Omental fat pad (tissue), 4 donors: ENCODE data around the gene IL17RD. TPM values are rescaled to one million over a fixed set of nuclear protein-coding genes. Genes with fewer than 3 reads are reported as not detected.
"Not testable (repeated sequence)": the region's sequence is repeated elsewhere in the genome, so short reads cannot be mapped to it uniquely, and the experiment has no call there.

Source experiments
- ATAC-seq: fragments of 150-250 bp; one replicate; pipeline ENCODE4 v1.9.1; 2016; ENCODE audit warnings: mild to moderate bottlenecking, moderate library complexity; ENCODE audit not compliant: low FRiP score
- DNase-seq: peaks from one replicate; pipeline ENCODE4 v3.0.0-alpha.2; 2019; ENCODE audit warnings: low spot score
- total RNA-seq, 4 donors: library from RNA; depleted of rRNA; stranded (reverse); fragments of >200 nt; gene quantifications; one replicate each; pipeline ENCODE4 v1.1.0, GENCODE V29; 2016
- TF ChIP-seq, protein P1 (sequence below), 3 donors: fragments of 450-650 bp; IDR thresholded peaks; one replicate each; pipeline ENCODE4 v1.5.1; 2016 to 2017; ENCODE audit warnings: antibody characterized with exemption in 3 of 3, mild to moderate bottlenecking in 3 of 3, moderate library complexity in 2 of 3

IL17RD gene
- total RNA-seq, 4 donors from 2014 or later: 4.9 to 13.2 (median 6.6) TPM

DNA sequence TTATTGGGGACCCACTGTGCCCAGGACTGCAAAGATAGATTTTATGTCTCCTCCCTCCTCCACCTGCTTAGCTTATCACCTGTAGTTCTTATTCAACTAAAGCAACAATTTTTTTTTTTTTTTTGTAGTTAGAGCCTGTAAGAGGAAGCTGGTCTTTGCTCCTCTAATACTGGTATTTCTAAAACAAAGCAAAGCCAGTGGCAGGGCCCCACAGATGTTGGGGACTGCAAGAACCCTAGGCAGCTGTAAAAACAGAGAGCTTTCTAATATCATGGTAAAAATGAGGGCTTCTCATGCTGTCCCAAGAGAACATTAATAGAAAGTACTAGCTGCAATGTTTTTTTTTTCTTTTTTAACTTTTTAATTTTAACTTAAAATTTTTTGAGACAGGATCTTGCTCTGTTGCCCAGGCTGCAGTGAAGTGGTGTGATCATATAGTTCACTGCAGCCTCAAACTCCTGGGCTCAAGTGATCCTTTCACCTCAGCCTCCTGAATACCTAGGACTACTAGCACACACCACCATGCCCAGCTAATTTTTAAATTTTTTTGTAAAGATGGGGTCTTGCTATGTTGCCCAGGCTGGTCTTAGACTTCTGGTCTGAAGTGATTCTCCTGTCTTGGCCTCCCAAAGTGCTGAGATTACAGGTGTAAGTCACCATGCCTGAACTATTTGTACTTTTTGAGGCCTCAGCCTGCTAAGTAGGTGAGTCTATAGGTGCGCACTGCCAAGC, 77.6 kb downstream of the IL17RD start:
- no peak for ATAC-seq
- no peak for DNase-seq
- TF ChIP-seq, protein P1, sequence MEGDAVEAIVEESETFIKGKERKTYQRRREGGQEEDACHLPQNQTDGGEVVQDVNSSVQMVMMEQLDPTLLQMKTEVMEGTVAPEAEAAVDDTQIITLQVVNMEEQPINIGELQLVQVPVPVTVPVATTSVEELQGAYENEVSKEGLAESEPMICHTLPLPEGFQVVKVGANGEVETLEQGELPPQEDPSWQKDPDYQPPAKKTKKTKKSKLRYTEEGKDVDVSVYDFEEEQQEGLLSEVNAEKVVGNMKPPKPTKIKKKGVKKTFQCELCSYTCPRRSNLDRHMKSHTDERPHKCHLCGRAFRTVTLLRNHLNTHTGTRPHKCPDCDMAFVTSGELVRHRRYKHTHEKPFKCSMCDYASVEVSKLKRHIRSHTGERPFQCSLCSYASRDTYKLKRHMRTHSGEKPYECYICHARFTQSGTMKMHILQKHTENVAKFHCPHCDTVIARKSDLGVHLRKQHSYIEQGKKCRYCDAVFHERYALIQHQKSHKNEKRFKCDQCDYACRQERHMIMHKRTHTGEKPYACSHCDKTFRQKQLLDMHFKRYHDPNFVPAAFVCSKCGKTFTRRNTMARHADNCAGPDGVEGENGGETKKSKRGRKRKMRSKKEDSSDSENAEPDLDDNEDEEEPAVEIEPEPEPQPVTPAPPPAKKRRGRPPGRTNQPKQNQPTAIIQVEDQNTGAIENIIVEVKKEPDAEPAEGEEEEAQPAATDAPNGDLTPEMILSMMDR (IDR thresholded peaks at IDR 0.05): no peak

DNA sequence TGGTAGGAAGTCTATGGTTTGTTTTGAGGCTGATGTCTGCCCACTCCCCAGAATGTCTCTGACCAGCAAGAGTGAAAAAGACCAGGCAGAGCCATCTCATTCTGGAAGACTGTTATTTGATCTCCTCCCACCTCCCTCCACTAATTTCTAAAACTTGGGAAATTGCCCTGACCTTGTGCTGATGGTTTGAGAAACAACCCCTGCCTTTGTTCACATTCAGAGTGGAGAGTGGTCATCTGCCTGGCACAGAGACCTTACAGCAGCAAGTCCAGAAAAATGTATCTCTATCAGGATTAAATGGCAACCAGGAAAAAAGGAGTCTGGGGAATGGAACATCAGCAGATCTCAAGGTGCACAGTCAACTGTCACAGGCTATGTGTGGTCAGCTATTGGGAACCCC, 79.0 kb downstream of the IL17RD start:
- no peak for ATAC-seq
- DNase-seq: no peak
- TF ChIP-seq, protein P1 (IDR thresholded peaks at IDR 0.05): no peak

DNA sequence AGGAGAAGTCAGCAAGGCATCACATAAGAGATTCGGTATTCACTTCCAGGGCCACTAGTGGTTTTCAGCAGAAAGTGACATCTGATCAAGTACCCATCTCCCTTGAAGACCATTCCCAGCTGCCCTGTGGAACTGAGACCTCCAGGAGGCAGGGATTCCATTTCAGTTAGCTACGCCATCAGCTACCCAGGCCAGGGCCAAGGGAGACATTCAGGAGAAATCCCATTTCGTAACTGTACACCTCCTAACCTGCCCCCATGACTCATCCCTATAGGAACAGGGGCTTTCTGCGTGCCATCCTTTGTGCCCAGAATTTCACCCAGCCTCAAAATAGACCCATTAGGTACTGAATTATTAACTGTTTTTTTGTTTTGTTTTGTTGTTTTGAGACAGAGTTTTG, 79.9 kb downstream of the IL17RD start:
- ATAC-seq: no peak
- DNase-seq: no peak
- TF ChIP-seq, protein P1 (IDR thresholded peaks at IDR 0.05): no peak

DNA sequence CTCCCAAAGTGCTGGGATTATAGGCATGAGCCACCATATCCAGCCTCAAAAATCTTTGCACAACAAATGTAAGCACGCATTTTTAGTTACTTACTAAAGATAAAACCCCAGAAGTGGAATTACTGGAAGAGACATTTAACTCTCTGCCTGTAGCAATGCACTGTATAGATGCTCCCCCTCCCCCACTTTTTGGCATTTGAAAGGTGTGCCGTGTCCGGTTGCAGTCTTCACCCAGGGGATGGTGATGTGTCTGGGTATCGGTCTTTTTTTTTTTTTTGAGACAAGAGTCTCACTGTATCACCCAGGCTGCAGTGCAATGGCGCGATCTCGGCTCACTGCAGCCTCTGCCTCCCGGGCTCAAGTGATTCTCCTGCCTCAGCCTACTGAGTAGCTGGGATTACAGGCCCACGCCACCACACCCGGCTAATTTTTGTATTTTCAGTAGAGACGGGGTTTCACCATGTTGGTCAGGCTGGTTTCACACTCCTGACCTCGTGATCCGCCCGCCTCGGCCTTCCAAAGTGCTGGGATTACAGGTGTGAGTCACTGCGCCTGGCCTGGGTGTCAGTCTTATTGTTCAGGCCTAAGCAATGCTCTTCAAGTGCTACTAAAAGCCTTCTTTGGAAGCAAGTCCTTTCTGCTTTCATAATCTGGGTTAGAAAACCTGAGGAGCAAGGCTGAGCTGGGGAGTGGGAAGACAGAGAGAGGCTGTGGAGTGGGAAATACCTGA, 81.7 kb downstream of the IL17RD start:
- not testable (repeated sequence) for DNase-seq, ATAC-seq

DNA sequence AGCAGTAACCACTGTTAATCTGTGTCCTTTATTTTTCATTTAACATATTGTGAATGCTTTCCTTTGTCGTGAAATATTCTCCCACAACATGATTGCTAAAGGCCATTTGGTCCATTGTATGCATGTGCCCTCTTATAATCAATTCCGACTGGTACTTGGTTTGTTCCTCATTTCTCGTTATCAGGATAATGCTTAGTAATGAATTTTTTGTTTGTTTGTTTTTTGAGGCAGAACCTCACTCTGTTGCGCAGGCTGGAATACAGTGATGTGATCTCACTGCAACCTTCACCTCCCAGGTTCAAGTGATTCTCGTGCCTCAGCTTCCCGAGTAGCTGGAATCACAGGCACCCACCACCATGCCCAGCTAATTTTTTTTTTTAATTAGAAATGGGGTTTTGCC, 82.7 kb downstream of the IL17RD start:
- TF ChIP-seq, protein P1 (IDR thresholded peaks at IDR 0.05): no peak
- DNase-seq: no peak
- ATAC-seq: no peak

- ATAC-seq (no peak), DNase-seq (no peak)
- TF ChIP-seq, protein P1 (IDR thresholded peaks at IDR 0.05): no peak
Measured at GRCh38 chr3:57081173-57081572, 84.0 kb downstream of the IL17RD start.

- DNase-seq (no peak), ATAC-seq (no peak)
- TF ChIP-seq, protein P1 (IDR thresholded peaks at IDR 0.05): no peak
Measured at GRCh38 chr3:57080171-57080570, 85.0 kb downstream of the IL17RD start.
